Glutamatergic neuron (in vitro differentiated cells): ENCODE results near the gene MUC4. TPM values are rescaled to one million over a fixed set of nuclear protein-coding genes. Genes with fewer than 3 reads are reported as not detected.
"Not testable (repeated sequence)": the region's sequence is repeated elsewhere in the genome, so short reads cannot be mapped to it uniquely, and the experiment has no call there.

Source experiments
- DNase-seq: peaks from one replicate; pipeline ENCODE4 v3.0.0; 2022
- H3K27ac Mint-ChIP-seq: one replicate; pipeline ENCODE4 v1.8.0; 2020; ENCODE audit warnings: mild to moderate bottlenecking, mixed read lengths, inconsistent platforms; ENCODE audit not compliant: unreplicated experiment
- H3K27me3 Mint-ChIP-seq: one replicate; pipeline ENCODE4 v1.8.0; 2020; ENCODE audit warnings: mild to moderate bottlenecking, moderate library complexity, mixed read lengths, inconsistent platforms; ENCODE audit not compliant: unreplicated experiment
- H3K36me3 Mint-ChIP-seq: one replicate; pipeline ENCODE4 v1.8.0; 2020; ENCODE audit warnings: mild to moderate bottlenecking, mixed read lengths, inconsistent platforms; ENCODE audit not compliant: unreplicated experiment
- H3K4me1 Mint-ChIP-seq: one replicate; pipeline ENCODE4 v1.8.0; 2020; ENCODE audit warnings: mild to moderate bottlenecking, low read depth, mixed read lengths, inconsistent platforms; ENCODE audit not compliant: unreplicated experiment
- H3K4me3 Mint-ChIP-seq: one replicate; pipeline ENCODE4 v1.8.0; 2020; ENCODE audit warnings: mild to moderate bottlenecking, mixed read lengths, inconsistent platforms; ENCODE audit not compliant: unreplicated experiment
- H3K9me3 Mint-ChIP-seq: one replicate; pipeline ENCODE4 v1.8.0; 2020; ENCODE audit warnings: mild to moderate bottlenecking, moderate library complexity, mixed read lengths, inconsistent platforms; ENCODE audit not compliant: unreplicated experiment
- CTCF ChIP-seq: fragments of 200-600 bp; sonication (generic); IDR thresholded peaks from one replicate; pipeline ENCODE4 v1.5.0; 2021; ENCODE audit not compliant: partially characterized antibody, unreplicated experiment
- total RNA-seq: library from RNA; stranded (reverse); fragmentation: NEBNext Ultra II Directional; extraction: Animal tissue kit (Norgen Biotek cat#: 25700); gene quantifications from one replicate; pipeline ENCODE4 v1.2.1, GENCODE V29; 2021; ENCODE audit not compliant: unreplicated experiment

MUC4 gene
- total RNA-seq, 1 donor from 2014 or later, result 2.5 TPM

GRCh38 chr3:195746346-195746745, 65.4 kb downstream of the MUC4 start:
- DNase-seq, result no peak
- no peak for TF ChIP-seq CTCF
- peaks cover 7% of the 10 kb centered on the region for H3K9me3 Mint-ChIP-seq
- H3K27ac Mint-ChIP-seq, result no peak overlapping the region
- no peak overlapping the region for H3K4me3 Mint-ChIP-seq
- peaks cover 4% of the 10 kb centered on the region for H3K36me3 Mint-ChIP-seq
- peaks cover 5% of the 10 kb centered on the region for H3K27me3 Mint-ChIP-seq
- H3K4me1 Mint-ChIP-seq, result no peaks in the 10 kb centered on the region

GRCh38 chr3:195744437-195744836, 67.3 kb downstream of the MUC4 start:
- H3K27me3 Mint-ChIP-seq, result peaks cover 5% of the 10 kb centered on the region
- H3K9me3 Mint-ChIP-seq, result peaks cover 7% of the 10 kb centered on the region
- no peak for TF ChIP-seq CTCF
- H3K4me3 Mint-ChIP-seq, result no peak overlapping the region
- H3K36me3 Mint-ChIP-seq, result peaks cover 4% of the 10 kb centered on the region
- no peaks in the 10 kb centered on the region for H3K4me1 Mint-ChIP-seq
- DNase-seq, result no peak
- H3K27ac Mint-ChIP-seq, result no peak overlapping the region

GRCh38 chr3:195739561-195740111, 72.1 kb downstream of the MUC4 start:
- Mint-ChIP-seq H3K27me3 (no peaks in the 10 kb centered on the region), H3K27ac (no peak overlapping the region), H3K4me3 (no peak overlapping the region), H3K9me3 (no peaks in the 10 kb centered on the region), H3K36me3 (no peaks in the 10 kb centered on the region), H3K4me1 (peaks cover 9% of the 10 kb centered on the region)
- TF ChIP-seq CTCF, result no peak
- DNase-seq, result no peak

- Mint-ChIP-seq H3K27ac (no peak overlapping the region), H3K36me3 (no peaks in the 10 kb centered on the region), H3K9me3 (peaks cover 2% of the 10 kb centered on the region), H3K27me3 (peaks cover 2% of the 10 kb centered on the region), H3K4me1 (peaks cover 11% of the 10 kb centered on the region), H3K4me3 (no peak overlapping the region)
- no peak for TF ChIP-seq CTCF
- no peak for DNase-seq
These were observed 73.3 kb downstream of the MUC4 start for GRCh38 chr3:195738274-195739044.

- H3K4me3 Mint-ChIP-seq, H3K36me3 Mint-ChIP-seq, H3K27ac Mint-ChIP-seq, H3K9me3 Mint-ChIP-seq, H3K27me3 Mint-ChIP-seq, DNase-seq: not testable (repeated sequence)
- H3K4me1 Mint-ChIP-seq, result peaks cover 18% of the 10 kb centered on the region
These were observed 73.9 kb downstream of the MUC4 start for GRCh38 chr3:195737782-195738181.
